Mucosa of rectum (tissue), 2 donors: ENCODE results near the gene DGKI.

Source experiments
- H3K27ac ChIP-seq, 2 donors: one replicate each; pipeline ENCODE4 v1.7.0; 2013; ENCODE audit warnings: inconsistent platforms in 2 of 2, low read depth in 2 of 2, low read length in 2 of 2
- H3K27me3 ChIP-seq, 2 donors: one replicate each; pipeline ENCODE4 v1.7.0; 2013; ENCODE audit warnings: low read length in 2 of 2; ENCODE audit not compliant: control insufficient read depth in 2 of 2, insufficient read depth in 2 of 2
- H3K36me3 ChIP-seq, 2 donors: one replicate each; pipeline ENCODE4 v1.7.0; 2013; ENCODE audit warnings: low read length in 2 of 2; ENCODE audit not compliant: control insufficient read depth in 2 of 2, insufficient read depth in 2 of 2
- H3K4me1 ChIP-seq, 2 donors: one replicate each; pipeline ENCODE4 v1.7.0; 2013; ENCODE audit warnings: low read length in 2 of 2, mild to moderate bottlenecking in 1 of 2; ENCODE audit not compliant: control insufficient read depth in 2 of 2, insufficient read depth in 2 of 2
- H3K4me3 ChIP-seq, 2 donors: one replicate each; pipeline ENCODE4 v1.7.0; 2013; ENCODE audit warnings: low read length in 2 of 2
- H3K9ac ChIP-seq, 2 donors: one replicate each; pipeline ENCODE4 v1.7.0; 2013; ENCODE audit warnings: low read length in 2 of 2, low read depth in 1 of 2, mild to moderate bottlenecking in 1 of 2
- H3K9me3 ChIP-seq, 2 donors: one replicate each; pipeline ENCODE4 v1.7.0; 2013; ENCODE audit warnings: low read length in 2 of 2; ENCODE audit not compliant: control insufficient read depth in 2 of 2
- donor health status: healthy.
- donor health status: Normal muscosa, but diverticular disease.

DGKI gene

DNA sequence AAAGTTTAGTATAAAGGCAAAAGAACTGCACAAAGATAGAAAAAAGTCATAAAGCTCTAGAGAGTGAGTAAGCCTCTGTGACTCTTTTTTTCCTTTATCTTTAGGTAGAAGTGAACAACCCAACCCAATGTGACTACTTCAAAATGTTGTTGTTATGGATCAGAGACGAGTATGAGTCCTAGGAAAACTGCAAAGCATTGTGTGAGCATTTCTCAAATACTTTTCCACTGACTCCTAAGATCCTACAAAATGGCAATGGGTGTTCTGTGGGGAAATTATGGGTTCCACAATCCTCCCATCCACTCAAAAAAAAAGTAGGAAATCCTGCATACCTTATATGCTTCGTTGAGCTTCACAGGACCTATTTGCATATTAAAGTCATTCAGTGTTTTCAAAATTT is 177.1 kb downstream of the DGKI start:
- H3K27ac ChIP-seq: no peak overlapping the region
- H3K9me3 ChIP-seq: no peaks in the 10 kb centered on the region
- H3K36me3 ChIP-seq: no peaks in the 10 kb centered on the region
- no peaks in the 10 kb centered on the region for H3K4me1 ChIP-seq
- no peak overlapping the region for H3K4me3 ChIP-seq
- H3K27me3 ChIP-seq: no peaks in the 10 kb centered on the region
- no peak overlapping the region for H3K9ac ChIP-seq

DNA sequence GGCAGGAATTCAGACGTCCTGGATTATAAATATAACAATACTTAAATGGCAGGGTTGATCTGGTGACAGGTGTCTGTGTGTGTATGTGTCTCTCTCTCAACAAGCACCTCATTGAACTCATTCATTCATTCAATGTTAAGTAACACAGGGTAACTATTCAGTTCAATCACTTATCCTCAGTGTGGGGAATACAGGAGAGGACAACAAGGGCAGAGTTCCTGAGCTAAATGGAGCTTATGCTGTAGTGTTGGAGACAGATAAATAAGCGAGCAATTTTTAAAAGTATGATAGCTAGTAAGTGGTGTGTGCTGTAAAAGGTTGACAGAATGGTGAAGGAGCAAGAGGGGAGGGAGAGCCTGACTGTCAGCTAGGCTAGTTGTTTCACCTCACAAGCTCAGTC is 178.4 kb downstream of the DGKI start:
- no peaks in the 10 kb centered on the region for H3K9me3 ChIP-seq
- H3K4me1 ChIP-seq: no peaks in the 10 kb centered on the region
- no peak overlapping the region for H3K27ac ChIP-seq
- H3K4me3 ChIP-seq: no peak overlapping the region
- H3K36me3 ChIP-seq: no peaks in the 10 kb centered on the region
- no peak overlapping the region for H3K9ac ChIP-seq
- no peaks in the 10 kb centered on the region for H3K27me3 ChIP-seq

GRCh38 chr7:137667633-137668387 is 179.0 kb downstream of the DGKI start:
- Histone ChIP-seq H3K4me3 (no peak overlapping the region), H3K9me3 (no peaks in the 10 kb centered on the region), H3K9ac (no peak overlapping the region), H3K27ac (no peak overlapping the region), H3K4me1 (no peaks in the 10 kb centered on the region), H3K36me3 (no peaks in the 10 kb centered on the region), H3K27me3 (no peaks in the 10 kb centered on the region)

DNA sequence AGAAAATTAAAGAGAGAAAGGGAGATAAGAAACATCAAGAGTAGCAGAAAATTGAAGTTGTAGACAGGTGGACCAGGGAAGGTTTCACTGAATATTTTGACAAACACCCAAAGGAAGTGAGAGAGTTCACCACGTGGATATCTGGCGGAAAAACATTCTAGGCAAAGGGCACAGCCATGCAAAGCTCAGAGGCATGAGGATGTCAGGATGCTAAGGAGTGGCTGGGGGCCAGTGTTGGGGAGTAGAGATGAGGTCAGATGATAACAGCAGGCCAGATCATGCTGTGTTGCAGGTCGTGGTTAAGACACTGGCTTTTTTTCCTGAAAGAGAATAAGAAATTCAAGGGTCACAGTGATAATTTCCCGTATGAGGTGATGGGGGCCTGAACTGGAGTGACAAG is 181.9 kb downstream of the DGKI start:
- Histone ChIP-seq H3K27ac (no peak overlapping the region), H3K27me3 (no peaks in the 10 kb centered on the region), H3K4me1 (no peaks in the 10 kb centered on the region), H3K36me3 (no peaks in the 10 kb centered on the region), H3K9ac (no peak overlapping the region), H3K9me3 (no peaks in the 10 kb centered on the region), H3K4me3 (no peak overlapping the region)

DNA sequence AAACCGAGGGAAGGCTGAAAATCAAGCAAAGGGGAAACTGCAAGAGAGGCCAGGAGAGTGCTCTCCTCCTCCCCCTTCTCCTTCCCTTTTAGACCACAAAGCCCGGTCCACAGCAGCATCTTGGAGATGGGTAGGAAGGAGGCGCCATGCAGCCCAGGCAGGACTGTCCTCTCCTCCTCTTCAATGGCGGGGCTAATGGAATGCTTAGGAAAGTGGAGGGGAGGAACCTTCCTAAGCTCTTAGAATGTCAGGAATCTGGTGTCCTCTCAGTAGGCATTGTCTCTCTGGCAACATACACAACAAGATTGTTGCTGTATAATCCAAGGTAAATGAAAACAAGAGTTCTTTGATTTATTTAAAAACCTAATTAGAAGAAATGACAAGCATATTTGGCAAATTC is 185.1 kb downstream of the DGKI start:
- H3K27me3 ChIP-seq: no peaks in the 10 kb centered on the region

DNA sequence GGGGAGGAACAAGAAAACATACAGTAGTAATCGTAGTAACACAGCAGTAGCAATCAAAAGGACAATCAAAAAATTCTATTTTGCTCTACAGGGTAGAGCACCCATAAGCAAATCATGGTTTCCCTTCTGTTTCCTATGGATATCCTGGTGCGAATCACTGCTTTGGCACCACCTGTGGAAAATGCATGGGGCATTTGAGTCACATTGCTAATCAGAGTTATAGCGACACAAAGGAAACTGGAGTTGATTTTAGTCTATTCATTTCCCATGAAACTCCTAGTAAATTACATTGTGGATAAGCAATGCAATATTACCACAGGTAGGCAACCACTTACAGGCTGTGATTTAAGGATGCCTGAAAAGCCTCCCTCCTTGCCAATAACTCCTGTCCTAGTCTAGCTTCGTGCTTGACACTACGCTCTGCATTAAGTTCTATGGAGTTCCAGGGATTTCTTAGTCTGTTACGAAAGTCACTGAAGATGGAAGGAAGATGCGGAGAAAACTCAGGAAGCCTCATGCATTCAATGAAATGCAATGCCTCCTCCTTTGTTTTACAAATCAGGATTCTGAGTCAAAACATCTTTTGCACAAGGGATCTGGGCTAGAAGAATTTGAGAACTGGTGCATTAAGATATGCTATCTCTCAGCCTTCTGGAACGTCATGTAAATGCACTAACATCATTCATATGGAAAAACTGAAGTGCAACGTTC is 188.4 kb downstream of the DGKI start:
- Histone ChIP-seq H3K27me3 (no peaks in the 10 kb centered on the region), H3K4me1 (no peaks in the 10 kb centered on the region), H3K9me3 (no peaks in the 10 kb centered on the region), H3K27ac (no peak overlapping the region), H3K9ac (no peak overlapping the region), H3K36me3 (no peaks in the 10 kb centered on the region), H3K4me3 (no peak overlapping the region)

More for the DNA sequence above, 185.1 kb downstream of the DGKI start:
- Histone ChIP-seq H3K36me3 (no peaks in the 10 kb centered on the region), H3K27ac (no peak overlapping the region), H3K9me3 (no peaks in the 10 kb centered on the region), H3K4me3 (no peak overlapping the region), H3K4me1 (no peaks in the 10 kb centered on the region), H3K9ac (no peak overlapping the region)

GRCh38 chr7:137657476-137658189 is 189.1 kb downstream of the DGKI start:
- peaks cover 0 to 3% of the 10 kb centered on the region in 2 donors for H3K27me3 ChIP-seq

GRCh38 chr7:137656850-137657232 is 189.9 kb downstream of the DGKI start:
- H3K4me3 ChIP-seq: no peak overlapping the region
- peaks cover 0 to 4% of the 10 kb centered on the region in 2 donors for H3K27me3 ChIP-seq
- no peak overlapping the region for H3K9ac ChIP-seq
- H3K9me3 ChIP-seq: no peaks in the 10 kb centered on the region
- no peaks in the 10 kb centered on the region for H3K4me1 ChIP-seq
- no peaks in the 10 kb centered on the region for H3K36me3 ChIP-seq
- no peak overlapping the region for H3K27ac ChIP-seq

More at GRCh38 chr7:137657476-137658189, 189.1 kb downstream of the DGKI start:
- Histone ChIP-seq H3K4me3 (no peak overlapping the region), H3K4me1 (no peaks in the 10 kb centered on the region), H3K27ac (no peak overlapping the region), H3K36me3 (no peaks in the 10 kb centered on the region), H3K9me3 (no peaks in the 10 kb centered on the region), H3K9ac (no peak overlapping the region)

- H3K4me1 ChIP-seq: no peaks in the 10 kb centered on the region
- H3K9me3 ChIP-seq: no peaks in the 10 kb centered on the region
- no peak overlapping the region for H3K9ac ChIP-seq
- H3K36me3 ChIP-seq: no peaks in the 10 kb centered on the region
- no peak overlapping the region for H3K27ac ChIP-seq
- H3K4me3 ChIP-seq: no peak overlapping the region
- H3K27me3 ChIP-seq: peaks cover 0 to 4% of the 10 kb centered on the region in 2 donors
These were observed 190.4 kb downstream of the DGKI start for GRCh38 chr7:137656227-137656849.

GRCh38 chr7:137655804-137656203 is 191.0 kb downstream of the DGKI start:
- Histone ChIP-seq H3K9me3 (no peaks in the 10 kb centered on the region), H3K36me3 (no peaks in the 10 kb centered on the region), H3K27ac (no peak overlapping the region), H3K4me3 (no peak overlapping the region), H3K4me1 (no peaks in the 10 kb centered on the region), H3K9ac (no peak overlapping the region), H3K27me3 (peaks cover 0 to 4% of the 10 kb centered on the region in 2 donors)
